ENCODE measurements around the gene MPHOSPH8.
"Not testable (repeated sequence)": the region's sequence is repeated elsewhere in the genome, so short reads cannot be mapped to it uniquely, and the experiment has no call there.

Gene MPHOSPH8

GRCh38 chr13:19676168-19676567, 42.7 kb downstream of the MPHOSPH8 start:
- H3K36me3 ChIP-seq (ENCODE audit: control insufficient read depth in 1 of 2, insufficient read depth in 2 of 2, low read length in 2 of 2), result peaks cover 38 to 47% of the 10 kb centered on the region in 2 donors

GRCh38 chr13:19680751-19681150, 47.3 kb downstream of the MPHOSPH8 start:
- H3K9ac ChIP-seq (ENCODE audit: low read depth in 1 of 2, low read length in 2 of 2), result no peak overlapping the region
- no peaks in the 10 kb centered on the region for H3K27me3 ChIP-seq (ENCODE audit: control insufficient read depth in 1 of 2, insufficient read depth in 2 of 2, low read length in 2 of 2)
- H3K27ac ChIP-seq (ENCODE audit: low read depth, low read length), result no peak overlapping the region
- peaks cover 6 to 10% of the 10 kb centered on the region in 2 donors for H3K36me3 ChIP-seq (ENCODE audit: control insufficient read depth in 1 of 2, insufficient read depth in 2 of 2, low read length in 2 of 2)
- H3K4me3 ChIP-seq (ENCODE audit: low read depth in 1 of 2, low read length in 2 of 2), result no peak overlapping the region
- H3K4me1 ChIP-seq (ENCODE audit: control insufficient read depth in 1 of 2, insufficient read depth in 2 of 2, low read length in 2 of 2), result peaks cover 10 to 12% of the 10 kb centered on the region in 2 donors
- no peaks in the 10 kb centered on the region for H3K9me3 ChIP-seq (ENCODE audit: control insufficient read depth in 1 of 2, low read length in 2 of 2)

More at GRCh38 chr13:19676168-19676567, 42.7 kb downstream of the MPHOSPH8 start:
- no peak overlapping the region for H3K4me3 ChIP-seq (ENCODE audit: low read depth in 1 of 2, low read length in 2 of 2)
- H3K27ac ChIP-seq (ENCODE audit: low read depth, low read length), result no peak overlapping the region
- H3K9me3 ChIP-seq (ENCODE audit: control insufficient read depth in 1 of 2, low read length in 2 of 2), result no peaks in the 10 kb centered on the region
- H3K27me3 ChIP-seq (ENCODE audit: control insufficient read depth in 1 of 2, insufficient read depth in 2 of 2, low read length in 2 of 2), result no peaks in the 10 kb centered on the region
- H3K9ac ChIP-seq (ENCODE audit: low read depth in 1 of 2, low read length in 2 of 2), result no peak overlapping the region
- no peaks in the 10 kb centered on the region for H3K4me1 ChIP-seq (ENCODE audit: control insufficient read depth in 1 of 2, insufficient read depth in 2 of 2, low read length in 2 of 2)

- Histone ChIP-seq H3K9ac (ENCODE audit: low read depth in 1 of 2, low read length in 2 of 2) (no peak overlapping the region), H3K4me3 (ENCODE audit: low read depth in 1 of 2, low read length in 2 of 2) (no peak overlapping the region), H3K9me3 (ENCODE audit: control insufficient read depth in 1 of 2, low read length in 2 of 2) (no peaks in the 10 kb centered on the region), H3K4me1 (ENCODE audit: control insufficient read depth in 1 of 2, insufficient read depth in 2 of 2, low read length in 2 of 2) (peaks cover 10 to 12% of the 10 kb centered on the region in 2 donors), H3K27ac (ENCODE audit: low read depth, low read length) (no peak overlapping the region), H3K27me3 (ENCODE audit: control insufficient read depth in 1 of 2, insufficient read depth in 2 of 2, low read length in 2 of 2) (no peaks in the 10 kb centered on the region), H3K36me3 (ENCODE audit: control insufficient read depth in 1 of 2, insufficient read depth in 2 of 2, low read length in 2 of 2) (peaks cover 2 to 6% of the 10 kb centered on the region in 2 donors)
Measured at GRCh38 chr13:19681517-19681916, 48.1 kb downstream of the MPHOSPH8 start.

- Histone ChIP-seq H3K9me3 (ENCODE audit: control insufficient read depth in 1 of 2, low read length in 2 of 2) (no peaks in the 10 kb centered on the region), H3K4me1 (ENCODE audit: control insufficient read depth in 1 of 2, insufficient read depth in 2 of 2, low read length in 2 of 2) (peaks cover 10 to 12% of the 10 kb centered on the region in 2 donors), H3K4me3 (ENCODE audit: low read depth in 1 of 2, low read length in 2 of 2) (no peak overlapping the region), H3K27ac (ENCODE audit: low read depth, low read length) (no peak overlapping the region), H3K9ac (ENCODE audit: low read depth in 1 of 2, low read length in 2 of 2) (no peak overlapping the region), H3K27me3 (ENCODE audit: control insufficient read depth in 1 of 2, insufficient read depth in 2 of 2, low read length in 2 of 2) (no peaks in the 10 kb centered on the region), H3K36me3 (ENCODE audit: control insufficient read depth in 1 of 2, insufficient read depth in 2 of 2, low read length in 2 of 2) (no peaks in the 10 kb centered on the region)
Measured at GRCh38 chr13:19685034-19685433, 51.6 kb downstream of the MPHOSPH8 start.

- Histone ChIP-seq H3K36me3 (ENCODE audit: control insufficient read depth in 1 of 2, insufficient read depth in 2 of 2, low read length in 2 of 2) (no peaks in the 10 kb centered on the region), H3K9ac (ENCODE audit: low read depth in 1 of 2, low read length in 2 of 2) (no peak overlapping the region), H3K4me3 (ENCODE audit: low read depth in 1 of 2, low read length in 2 of 2) (no peak overlapping the region), H3K27ac (ENCODE audit: low read depth, low read length) (no peak overlapping the region), H3K4me1 (ENCODE audit: control insufficient read depth in 1 of 2, insufficient read depth in 2 of 2, low read length in 2 of 2) (peaks cover 10 to 12% of the 10 kb centered on the region in 2 donors), H3K27me3 (ENCODE audit: control insufficient read depth in 1 of 2, insufficient read depth in 2 of 2, low read length in 2 of 2) (no peaks in the 10 kb centered on the region), H3K9me3 (ENCODE audit: control insufficient read depth in 1 of 2, low read length in 2 of 2) (no peaks in the 10 kb centered on the region)
Measured at GRCh38 chr13:19685437-19685836, 52.0 kb downstream of the MPHOSPH8 start.

- H3K9me3 ChIP-seq (ENCODE audit: control insufficient read depth in 1 of 2, low read length in 2 of 2); H3K36me3 ChIP-seq (ENCODE audit: control insufficient read depth in 1 of 2, insufficient read depth in 2 of 2, low read length in 2 of 2); H3K27ac ChIP-seq (ENCODE audit: low read depth, low read length); H3K27me3 ChIP-seq (ENCODE audit: control insufficient read depth in 1 of 2, insufficient read depth in 2 of 2, low read length in 2 of 2); H3K4me3 ChIP-seq (ENCODE audit: low read depth in 1 of 2, low read length in 2 of 2); H3K9ac ChIP-seq (ENCODE audit: low read depth in 1 of 2, low read length in 2 of 2); H3K4me1 ChIP-seq (ENCODE audit: control insufficient read depth in 1 of 2, insufficient read depth in 2 of 2, low read length in 2 of 2): not testable (repeated sequence)
Measured at GRCh38 chr13:19691447-19691846, 58.0 kb downstream of the MPHOSPH8 start.

- Histone ChIP-seq H3K4me1 (ENCODE audit: control insufficient read depth in 1 of 2, insufficient read depth in 2 of 2, low read length in 2 of 2) (no peaks in the 10 kb centered on the region), H3K36me3 (ENCODE audit: control insufficient read depth in 1 of 2, insufficient read depth in 2 of 2, low read length in 2 of 2) (no peaks in the 10 kb centered on the region), H3K27me3 (ENCODE audit: control insufficient read depth in 1 of 2, insufficient read depth in 2 of 2, low read length in 2 of 2) (no peaks in the 10 kb centered on the region), H3K4me3 (ENCODE audit: low read depth in 1 of 2, low read length in 2 of 2) (no peak overlapping the region), H3K27ac (ENCODE audit: low read depth, low read length) (no peak overlapping the region), H3K9me3 (ENCODE audit: control insufficient read depth in 1 of 2, low read length in 2 of 2) (no peaks in the 10 kb centered on the region), H3K9ac (ENCODE audit: low read depth in 1 of 2, low read length in 2 of 2) (no peak overlapping the region)
Measured at GRCh38 chr13:19695428-19695827, 62.0 kb downstream of the MPHOSPH8 start.

- Histone ChIP-seq H3K9me3 (ENCODE audit: control insufficient read depth in 1 of 2, low read length in 2 of 2) (no peaks in the 10 kb centered on the region), H3K27ac (ENCODE audit: low read depth, low read length) (no peak overlapping the region), H3K4me3 (ENCODE audit: low read depth in 1 of 2, low read length in 2 of 2) (no peak overlapping the region), H3K27me3 (ENCODE audit: control insufficient read depth in 1 of 2, insufficient read depth in 2 of 2, low read length in 2 of 2) (no peaks in the 10 kb centered on the region), H3K4me1 (ENCODE audit: control insufficient read depth in 1 of 2, insufficient read depth in 2 of 2, low read length in 2 of 2) (no peaks in the 10 kb centered on the region), H3K9ac (ENCODE audit: low read depth in 1 of 2, low read length in 2 of 2) (no peak overlapping the region), H3K36me3 (ENCODE audit: control insufficient read depth in 1 of 2, insufficient read depth in 2 of 2, low read length in 2 of 2) (no peaks in the 10 kb centered on the region)
Measured at GRCh38 chr13:19695829-19696228, 62.4 kb downstream of the MPHOSPH8 start.

- H3K36me3 ChIP-seq (ENCODE audit: control insufficient read depth in 1 of 2, insufficient read depth in 2 of 2, low read length in 2 of 2); H3K9me3 ChIP-seq (ENCODE audit: control insufficient read depth in 1 of 2, low read length in 2 of 2); H3K4me1 ChIP-seq (ENCODE audit: control insufficient read depth in 1 of 2, insufficient read depth in 2 of 2, low read length in 2 of 2); H3K4me3 ChIP-seq (ENCODE audit: low read depth in 1 of 2, low read length in 2 of 2); H3K9ac ChIP-seq (ENCODE audit: low read depth in 1 of 2, low read length in 2 of 2); H3K27me3 ChIP-seq (ENCODE audit: control insufficient read depth in 1 of 2, insufficient read depth in 2 of 2, low read length in 2 of 2); H3K27ac ChIP-seq (ENCODE audit: low read depth, low read length): not testable (repeated sequence)
Measured at GRCh38 chr13:19700963-19701362, 67.5 kb downstream of the MPHOSPH8 start.

- not testable (repeated sequence) for H3K36me3 ChIP-seq (ENCODE audit: control insufficient read depth in 1 of 2, insufficient read depth in 2 of 2, low read length in 2 of 2); H3K4me3 ChIP-seq (ENCODE audit: low read depth in 1 of 2, low read length in 2 of 2); H3K9me3 ChIP-seq (ENCODE audit: control insufficient read depth in 1 of 2, low read length in 2 of 2); H3K9ac ChIP-seq (ENCODE audit: low read depth in 1 of 2, low read length in 2 of 2); H3K27ac ChIP-seq (ENCODE audit: low read depth, low read length); H3K27me3 ChIP-seq (ENCODE audit: control insufficient read depth in 1 of 2, insufficient read depth in 2 of 2, low read length in 2 of 2); H3K4me1 ChIP-seq (ENCODE audit: control insufficient read depth in 1 of 2, insufficient read depth in 2 of 2, low read length in 2 of 2)
Measured at GRCh38 chr13:19701619-19702018, 68.2 kb downstream of the MPHOSPH8 start.

- H3K27me3 ChIP-seq (ENCODE audit: control insufficient read depth in 1 of 2, insufficient read depth in 2 of 2, low read length in 2 of 2); H3K36me3 ChIP-seq (ENCODE audit: control insufficient read depth in 1 of 2, insufficient read depth in 2 of 2, low read length in 2 of 2); H3K9me3 ChIP-seq (ENCODE audit: control insufficient read depth in 1 of 2, low read length in 2 of 2); H3K4me3 ChIP-seq (ENCODE audit: low read depth in 1 of 2, low read length in 2 of 2); H3K9ac ChIP-seq (ENCODE audit: low read depth in 1 of 2, low read length in 2 of 2); H3K4me1 ChIP-seq (ENCODE audit: control insufficient read depth in 1 of 2, insufficient read depth in 2 of 2, low read length in 2 of 2); H3K27ac ChIP-seq (ENCODE audit: low read depth, low read length): not testable (repeated sequence)
Measured at GRCh38 chr13:19704256-19704655, 70.8 kb downstream of the MPHOSPH8 start.

Measured in duodenal mucosa (tissue), 2 donors.